Measurements from ENCODE around the gene GATA5.

GATA5 gene

DNA sequence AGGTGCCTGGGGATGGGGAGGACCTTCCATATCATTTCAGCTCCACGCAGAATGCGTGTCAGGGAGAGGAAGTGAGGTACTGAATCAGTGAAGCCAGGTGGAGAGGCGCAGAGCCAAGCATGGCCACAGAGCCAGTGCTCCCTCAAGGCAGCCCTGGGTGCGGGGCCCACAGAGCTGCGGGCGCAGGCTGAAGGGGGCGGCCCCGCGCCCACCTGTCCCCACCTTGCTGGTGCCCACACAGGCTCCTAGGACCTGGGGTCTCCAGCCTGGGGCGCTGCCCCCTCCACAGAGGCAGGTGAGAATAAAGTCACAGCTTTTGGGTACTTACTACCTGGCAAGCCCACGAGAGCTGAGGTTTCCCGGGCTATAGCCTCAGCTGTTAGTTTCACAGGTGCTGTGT, 40.0 kb upstream of the GATA5 start (continued):
- TF ChIP-seq, protein P1, sequence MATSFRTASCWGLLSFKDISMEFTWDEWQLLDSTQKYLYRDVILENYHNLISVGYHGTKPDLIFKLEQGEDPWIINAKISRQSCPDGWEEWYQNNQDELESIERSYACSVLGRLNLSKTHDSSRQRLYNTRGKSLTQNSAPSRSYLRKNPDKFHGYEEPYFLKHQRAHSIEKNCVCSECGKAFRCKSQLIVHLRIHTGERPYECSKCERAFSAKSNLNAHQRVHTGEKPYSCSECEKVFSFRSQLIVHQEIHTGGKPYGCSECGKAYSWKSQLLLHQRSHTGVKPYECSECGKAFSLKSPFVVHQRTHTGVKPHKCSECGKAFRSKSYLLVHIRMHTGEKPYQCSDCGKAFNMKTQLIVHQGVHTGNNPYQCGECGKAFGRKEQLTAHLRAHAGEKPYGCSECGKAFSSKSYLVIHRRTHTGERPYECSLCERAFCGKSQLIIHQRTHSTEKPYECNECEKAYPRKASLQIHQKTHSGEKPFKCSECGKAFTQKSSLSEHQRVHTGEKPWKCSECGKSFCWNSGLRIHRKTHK (tag by site-specific recombination; IDR thresholded peaks at IDR 0.05) = no peak
- no peak for TF ChIP-seq ZNF785 (tag by site-specific recombination; IDR thresholded peaks at IDR 0.05)
- TF ChIP-seq, protein P2, sequence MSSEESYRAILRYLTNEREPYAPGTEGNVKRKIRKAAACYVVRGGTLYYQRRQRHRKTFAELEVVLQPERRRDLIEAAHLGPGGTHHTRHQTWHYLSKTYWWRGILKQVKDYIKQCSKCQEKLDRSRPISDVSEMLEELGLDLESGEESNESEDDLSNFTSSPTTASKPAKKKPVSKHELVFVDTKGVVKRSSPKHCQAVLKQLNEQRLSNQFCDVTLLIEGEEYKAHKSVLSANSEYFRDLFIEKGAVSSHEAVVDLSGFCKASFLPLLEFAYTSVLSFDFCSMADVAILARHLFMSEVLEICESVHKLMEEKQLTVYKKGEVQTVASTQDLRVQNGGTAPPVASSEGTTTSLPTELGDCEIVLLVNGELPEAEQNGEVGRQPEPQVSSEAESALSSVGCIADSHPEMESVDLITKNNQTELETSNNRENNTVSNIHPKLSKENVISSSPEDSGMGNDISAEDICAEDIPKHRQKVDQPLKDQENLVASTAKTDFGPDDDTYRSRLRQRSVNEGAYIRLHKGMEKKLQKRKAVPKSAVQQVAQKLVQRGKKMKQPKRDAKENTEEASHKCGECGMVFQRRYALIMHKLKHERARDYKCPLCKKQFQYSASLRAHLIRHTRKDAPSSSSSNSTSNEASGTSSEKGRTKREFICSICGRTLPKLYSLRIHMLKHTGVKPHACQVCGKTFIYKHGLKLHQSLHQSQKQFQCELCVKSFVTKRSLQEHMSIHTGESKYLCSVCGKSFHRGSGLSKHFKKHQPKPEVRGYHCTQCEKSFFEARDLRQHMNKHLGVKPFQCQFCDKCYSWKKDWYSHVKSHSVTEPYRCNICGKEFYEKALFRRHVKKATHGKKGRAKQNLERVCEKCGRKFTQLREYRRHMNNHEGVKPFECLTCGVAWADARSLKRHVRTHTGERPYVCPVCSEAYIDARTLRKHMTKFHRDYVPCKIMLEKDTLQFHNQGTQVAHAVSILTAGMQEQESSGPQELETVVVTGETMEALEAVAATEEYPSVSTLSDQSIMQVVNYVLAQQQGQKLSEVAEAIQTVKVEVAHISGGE (tag by site-specific recombination; conservative IDR thresholded peaks at IDR 0.05; ENCODE audit: low read depth) = no peak

DNA sequence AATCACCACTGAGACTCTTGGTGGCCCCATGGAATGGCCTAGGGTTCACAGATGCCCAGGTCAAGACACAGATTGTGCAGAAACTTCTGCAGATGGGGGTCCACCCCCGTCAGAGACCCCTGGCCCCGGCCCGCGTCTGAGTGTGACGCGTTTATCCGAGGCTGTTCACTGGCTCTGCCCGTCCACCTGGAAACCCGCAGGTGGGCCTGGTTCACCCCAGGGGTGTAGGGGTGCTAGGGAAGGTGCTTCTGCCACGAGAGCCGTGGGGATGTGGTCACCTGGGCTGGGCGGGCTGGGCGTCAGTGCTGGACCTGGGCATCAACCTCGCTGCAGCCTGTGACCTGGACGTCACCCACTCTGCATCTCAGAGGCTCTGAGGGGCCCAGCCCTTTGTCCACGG, 39.5 kb upstream of the GATA5 start:
- H3K9me3 ChIP-seq (ENCODE audit: control insufficient read depth, insufficient read depth, low read depth, low read length) = no peaks in the 10 kb centered on the region
- POLR2A ChIA-PET = no interaction called here
- H3K27ac ChIP-seq (ENCODE audit: extremely low read depth, low read depth, low read length) = no peak overlapping the region
- CTCF ChIA-PET = interaction anchor here (0.7 to 1.6 kb wide), 2 partner anchors 15 to 51 kb away, joined by 3 to 5 read pairs; no protein-coding TSS in a partner anchor
- no peak for TF ChIP-seq ZNF157 (tag by site-specific recombination; IDR thresholded peaks at IDR 0.05)
- no peaks in the 10 kb centered on the region for H3K36me3 ChIP-seq (ENCODE audit: control insufficient read depth in 2 of 2, insufficient read depth in 1 of 2, low read length in 2 of 2)
- H3K4me3 ChIP-seq (ENCODE audit: low read depth, low read length) = no peak overlapping the region
- no peaks in the 10 kb centered on the region for H3K4me1 ChIP-seq (ENCODE audit: control insufficient read depth, insufficient read depth, low read length)

DNA sequence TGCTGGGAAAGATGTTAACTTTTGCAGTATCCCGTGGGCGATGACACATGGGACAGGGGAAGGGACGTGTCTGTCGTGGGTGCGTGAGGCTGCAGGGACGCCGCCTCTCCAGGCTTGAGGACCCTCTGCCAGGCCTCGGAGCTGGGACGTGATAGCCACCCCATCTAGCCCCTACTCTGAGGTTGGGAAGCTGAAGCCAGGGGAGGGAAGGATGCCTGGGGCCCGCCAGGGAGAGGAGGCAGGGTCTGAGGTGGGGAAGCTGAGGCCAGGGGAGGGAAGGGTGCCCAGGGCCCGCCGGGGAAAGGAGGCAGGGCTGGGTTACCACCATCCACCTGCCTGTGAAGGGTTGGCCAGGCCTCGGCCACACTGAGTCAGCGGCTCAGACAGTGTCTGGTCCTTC, 38.2 kb upstream of the GATA5 start:
- Histone ChIP-seq H3K27ac (ENCODE audit: extremely low read depth, low read depth, low read length) (no peak overlapping the region), H3K36me3 (ENCODE audit: control insufficient read depth in 2 of 2, insufficient read depth in 1 of 2, low read length in 2 of 2) (no peaks in the 10 kb centered on the region), H3K4me3 (ENCODE audit: low read depth, low read length) (no peak overlapping the region), H3K9me3 (ENCODE audit: control insufficient read depth, insufficient read depth, low read depth, low read length) (no peaks in the 10 kb centered on the region), H3K4me1 (ENCODE audit: control insufficient read depth, insufficient read depth, low read length) (no peaks in the 10 kb centered on the region)
- ChIA-PET POLR2A (no interaction called here), CTCF (interaction anchor here (1.3 to 2.5 kb wide), 2 partner anchors 14 to 103 kb away, joined by 6 read pairs; no protein-coding TSS in a partner anchor)
- no peak for TF ChIP-seq ZNF354C (tag by site-specific recombination; IDR thresholded peaks at IDR 0.05; ENCODE audit: borderline replicate concordance, low read depth)
- TF ChIP-seq, protein P3, sequence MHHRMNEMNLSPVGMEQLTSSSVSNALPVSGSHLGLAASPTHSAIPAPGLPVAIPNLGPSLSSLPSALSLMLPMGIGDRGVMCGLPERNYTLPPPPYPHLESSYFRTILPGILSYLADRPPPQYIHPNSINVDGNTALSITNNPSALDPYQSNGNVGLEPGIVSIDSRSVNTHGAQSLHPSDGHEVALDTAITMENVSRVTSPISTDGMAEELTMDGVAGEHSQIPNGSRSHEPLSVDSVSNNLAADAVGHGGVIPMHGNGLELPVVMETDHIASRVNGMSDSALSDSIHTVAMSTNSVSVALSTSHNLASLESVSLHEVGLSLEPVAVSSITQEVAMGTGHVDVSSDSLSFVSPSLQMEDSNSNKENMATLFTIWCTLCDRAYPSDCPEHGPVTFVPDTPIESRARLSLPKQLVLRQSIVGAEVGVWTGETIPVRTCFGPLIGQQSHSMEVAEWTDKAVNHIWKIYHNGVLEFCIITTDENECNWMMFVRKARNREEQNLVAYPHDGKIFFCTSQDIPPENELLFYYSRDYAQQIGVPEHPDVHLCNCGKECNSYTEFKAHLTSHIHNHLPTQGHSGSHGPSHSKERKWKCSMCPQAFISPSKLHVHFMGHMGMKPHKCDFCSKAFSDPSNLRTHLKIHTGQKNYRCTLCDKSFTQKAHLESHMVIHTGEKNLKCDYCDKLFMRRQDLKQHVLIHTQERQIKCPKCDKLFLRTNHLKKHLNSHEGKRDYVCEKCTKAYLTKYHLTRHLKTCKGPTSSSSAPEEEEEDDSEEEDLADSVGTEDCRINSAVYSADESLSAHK (tag by site-specific recombination; IDR thresholded peaks at IDR 0.05) = no peak
- TF ChIP-seq ZNF560 (tag by site-specific recombination; IDR thresholded peaks at IDR 0.05; ENCODE audit: borderline replicate concordance) = no peak
- no peak for TF ChIP-seq GLIS2 (tag by site-specific recombination; IDR thresholded peaks at IDR 0.05)
- no peak for TF ChIP-seq ZNF24 (tag by site-specific recombination; IDR thresholded peaks at IDR 0.05)
- TF ChIP-seq, protein P4, sequence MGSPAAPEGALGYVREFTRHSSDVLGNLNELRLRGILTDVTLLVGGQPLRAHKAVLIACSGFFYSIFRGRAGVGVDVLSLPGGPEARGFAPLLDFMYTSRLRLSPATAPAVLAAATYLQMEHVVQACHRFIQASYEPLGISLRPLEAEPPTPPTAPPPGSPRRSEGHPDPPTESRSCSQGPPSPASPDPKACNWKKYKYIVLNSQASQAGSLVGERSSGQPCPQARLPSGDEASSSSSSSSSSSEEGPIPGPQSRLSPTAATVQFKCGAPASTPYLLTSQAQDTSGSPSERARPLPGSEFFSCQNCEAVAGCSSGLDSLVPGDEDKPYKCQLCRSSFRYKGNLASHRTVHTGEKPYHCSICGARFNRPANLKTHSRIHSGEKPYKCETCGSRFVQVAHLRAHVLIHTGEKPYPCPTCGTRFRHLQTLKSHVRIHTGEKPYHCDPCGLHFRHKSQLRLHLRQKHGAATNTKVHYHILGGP (tag by site-specific recombination; IDR thresholded peaks at IDR 0.05) = no peak
- TF ChIP-seq, protein P5, sequence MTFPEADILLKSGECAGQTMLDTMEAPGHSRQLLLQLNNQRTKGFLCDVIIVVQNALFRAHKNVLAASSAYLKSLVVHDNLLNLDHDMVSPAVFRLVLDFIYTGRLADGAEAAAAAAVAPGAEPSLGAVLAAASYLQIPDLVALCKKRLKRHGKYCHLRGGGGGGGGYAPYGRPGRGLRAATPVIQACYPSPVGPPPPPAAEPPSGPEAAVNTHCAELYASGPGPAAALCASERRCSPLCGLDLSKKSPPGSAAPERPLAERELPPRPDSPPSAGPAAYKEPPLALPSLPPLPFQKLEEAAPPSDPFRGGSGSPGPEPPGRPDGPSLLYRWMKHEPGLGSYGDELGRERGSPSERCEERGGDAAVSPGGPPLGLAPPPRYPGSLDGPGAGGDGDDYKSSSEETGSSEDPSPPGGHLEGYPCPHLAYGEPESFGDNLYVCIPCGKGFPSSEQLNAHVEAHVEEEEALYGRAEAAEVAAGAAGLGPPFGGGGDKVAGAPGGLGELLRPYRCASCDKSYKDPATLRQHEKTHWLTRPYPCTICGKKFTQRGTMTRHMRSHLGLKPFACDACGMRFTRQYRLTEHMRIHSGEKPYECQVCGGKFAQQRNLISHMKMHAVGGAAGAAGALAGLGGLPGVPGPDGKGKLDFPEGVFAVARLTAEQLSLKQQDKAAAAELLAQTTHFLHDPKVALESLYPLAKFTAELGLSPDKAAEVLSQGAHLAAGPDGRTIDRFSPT (tag by site-specific recombination; IDR thresholded peaks at IDR 0.05) = no peak
- TF ChIP-seq, protein P6, sequence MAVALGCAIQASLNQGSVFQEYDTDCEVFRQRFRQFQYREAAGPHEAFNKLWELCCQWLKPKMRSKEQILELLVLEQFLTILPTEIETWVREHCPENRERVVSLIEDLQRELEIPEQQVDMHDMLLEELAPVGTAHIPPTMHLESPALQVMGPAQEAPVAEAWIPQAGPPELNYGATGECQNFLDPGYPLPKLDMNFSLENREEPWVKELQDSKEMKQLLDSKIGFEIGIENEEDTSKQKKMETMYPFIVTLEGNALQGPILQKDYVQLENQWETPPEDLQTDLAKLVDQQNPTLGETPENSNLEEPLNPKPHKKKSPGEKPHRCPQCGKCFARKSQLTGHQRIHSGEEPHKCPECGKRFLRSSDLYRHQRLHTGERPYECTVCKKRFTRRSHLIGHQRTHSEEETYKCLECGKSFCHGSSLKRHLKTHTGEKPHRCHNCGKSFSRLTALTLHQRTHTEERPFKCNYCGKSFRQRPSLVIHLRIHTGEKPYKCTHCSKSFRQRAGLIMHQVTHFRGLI (tag by site-specific recombination; IDR thresholded peaks at IDR 0.05) = no peak
- TF ChIP-seq RBAK (tag by site-specific recombination; IDR thresholded peaks at IDR 0.05) = no peak
- TF ChIP-seq ZNF266 (tag by site-specific recombination; IDR thresholded peaks at IDR 0.05; ENCODE audit: low read depth) = no peak
- TF ChIP-seq ZNF596 (tag by site-specific recombination; IDR thresholded peaks at IDR 0.05) = no peak
- TF ChIP-seq, protein P7, sequence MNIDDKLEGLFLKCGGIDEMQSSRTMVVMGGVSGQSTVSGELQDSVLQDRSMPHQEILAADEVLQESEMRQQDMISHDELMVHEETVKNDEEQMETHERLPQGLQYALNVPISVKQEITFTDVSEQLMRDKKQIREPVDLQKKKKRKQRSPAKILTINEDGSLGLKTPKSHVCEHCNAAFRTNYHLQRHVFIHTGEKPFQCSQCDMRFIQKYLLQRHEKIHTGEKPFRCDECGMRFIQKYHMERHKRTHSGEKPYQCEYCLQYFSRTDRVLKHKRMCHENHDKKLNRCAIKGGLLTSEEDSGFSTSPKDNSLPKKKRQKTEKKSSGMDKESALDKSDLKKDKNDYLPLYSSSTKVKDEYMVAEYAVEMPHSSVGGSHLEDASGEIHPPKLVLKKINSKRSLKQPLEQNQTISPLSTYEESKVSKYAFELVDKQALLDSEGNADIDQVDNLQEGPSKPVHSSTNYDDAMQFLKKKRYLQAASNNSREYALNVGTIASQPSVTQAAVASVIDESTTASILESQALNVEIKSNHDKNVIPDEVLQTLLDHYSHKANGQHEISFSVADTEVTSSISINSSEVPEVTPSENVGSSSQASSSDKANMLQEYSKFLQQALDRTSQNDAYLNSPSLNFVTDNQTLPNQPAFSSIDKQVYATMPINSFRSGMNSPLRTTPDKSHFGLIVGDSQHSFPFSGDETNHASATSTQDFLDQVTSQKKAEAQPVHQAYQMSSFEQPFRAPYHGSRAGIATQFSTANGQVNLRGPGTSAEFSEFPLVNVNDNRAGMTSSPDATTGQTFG (tag by site-specific recombination; IDR thresholded peaks at IDR 0.05; ENCODE audit: borderline replicate concordance) = no peak
- TF ChIP-seq KLF1 (tag by site-specific recombination; IDR thresholded peaks at IDR 0.05) = no peak

Measured in HEK293 (cell line).